Measurements from ENCODE around the gene NLRC3.

DNA sequence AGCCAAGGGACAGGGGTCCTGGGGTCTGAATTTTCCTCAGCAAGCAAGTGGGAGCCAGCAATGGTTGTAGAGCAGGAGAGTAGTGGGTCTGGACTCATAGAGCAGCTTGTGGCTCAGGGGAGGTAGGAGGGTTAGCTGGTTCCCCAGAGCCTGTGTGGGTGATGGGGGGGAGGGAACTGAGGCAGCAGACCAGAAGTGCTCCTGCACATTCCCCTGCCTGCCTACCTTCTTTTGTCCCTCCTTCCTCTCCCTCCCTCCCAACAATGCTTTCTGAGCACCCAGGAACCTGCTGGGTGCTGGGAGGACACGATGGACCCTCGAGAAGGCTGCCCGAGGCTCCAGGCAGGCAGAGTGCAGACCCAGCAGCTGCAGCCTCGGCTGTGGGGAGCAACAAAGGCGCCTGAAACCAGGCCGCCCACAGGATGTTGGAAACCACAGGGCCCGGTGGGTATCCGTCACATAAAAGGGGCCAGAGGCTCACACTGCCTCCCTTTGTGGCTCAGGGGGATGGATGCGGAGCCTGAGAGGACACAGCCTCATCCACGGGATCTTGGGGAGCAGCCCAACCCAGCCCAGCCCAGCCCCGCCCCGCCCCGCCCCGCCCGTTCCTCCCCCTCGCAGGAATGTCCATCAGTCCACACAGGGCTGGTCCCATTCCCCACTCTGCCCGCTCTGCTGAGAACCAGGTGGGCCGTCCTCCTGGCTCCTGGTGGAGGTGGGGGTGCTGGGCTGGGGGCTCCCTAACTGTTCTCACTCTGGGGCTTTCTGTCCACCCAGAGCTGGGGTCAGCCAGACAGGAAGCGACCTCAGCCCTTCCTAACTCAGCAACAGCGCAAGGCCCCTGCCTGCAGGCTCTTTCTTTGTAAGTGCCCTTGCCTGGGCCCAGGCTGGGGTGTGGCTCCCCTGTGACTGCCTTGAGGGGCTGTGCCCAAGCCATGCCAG, 1.7 kb upstream of the NLRC3 start:
- TF ChIP-seq ZFP69B (tag by site-specific recombination; IDR thresholded peaks at IDR 0.05): no peak
- TF ChIP-seq ZNF561 (tag by site-specific recombination; IDR thresholded peaks at IDR 0.05; ENCODE audit: borderline replicate concordance): no peak
- no peak for TF ChIP-seq FEZF1 (tag by site-specific recombination; IDR thresholded peaks at IDR 0.05)
- TF ChIP-seq ZNF274 (IDR thresholded peaks at IDR 0.05; ENCODE audit: low read length): no peak
- TF ChIP-seq ZNF274 (tag by site-specific recombination; IDR thresholded peaks at IDR 0.05; ENCODE audit: borderline replicate concordance): no peak
- no peak for TF ChIP-seq CTCF (tag by site-specific recombination; IDR thresholded peaks at IDR 0.05)
- no peak for TF ChIP-seq ZNF792 (tag by site-specific recombination; IDR thresholded peaks at IDR 0.05)
- TF ChIP-seq HIC1 (tag by site-specific recombination; IDR thresholded peaks at IDR 0.05): no peak
- no peak for TF ChIP-seq ZNF24 (tag by site-specific recombination; IDR thresholded peaks at IDR 0.05)
- TF ChIP-seq, protein P1, sequence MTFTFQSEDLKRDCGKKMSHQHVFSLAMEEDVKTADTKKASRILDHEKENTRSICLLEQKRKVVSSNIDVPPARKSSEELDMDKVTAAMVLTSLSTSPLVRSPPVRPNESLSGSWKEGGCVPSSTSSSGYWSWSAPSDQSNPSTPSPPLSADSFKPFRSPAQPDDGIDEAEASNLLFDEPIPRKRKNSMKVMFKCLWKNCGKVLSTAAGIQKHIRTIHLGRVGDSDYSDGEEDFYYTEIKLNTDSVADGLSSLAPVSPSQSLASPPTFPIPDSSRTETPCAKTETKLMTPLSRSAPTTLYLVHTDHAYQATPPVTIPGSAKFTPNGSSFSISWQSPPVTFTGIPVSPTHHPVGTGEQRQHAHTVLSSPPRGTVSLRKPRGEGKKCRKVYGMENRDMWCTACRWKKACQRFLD (tag by site-specific recombination; IDR thresholded peaks at IDR 0.05): no peak
- no peak for TF ChIP-seq ZFP3 (tag by site-specific recombination; IDR thresholded peaks at IDR 0.05; ENCODE audit: low read depth)
- peak; percentile 9; the same call in 1 of the 2 replicates for TF ChIP-seq SP2 (tag by site-specific recombination; IDR thresholded peaks at IDR 0.05)
- TF ChIP-seq SETDB1 (IDR thresholded peaks at IDR 0.05; ENCODE audit: insufficient read length, low read length): no peak
- TF ChIP-seq REST (tag by site-specific recombination; IDR thresholded peaks at IDR 0.05): no peak
- no peak for TF ChIP-seq ZNF266 (tag by site-specific recombination; IDR thresholded peaks at IDR 0.05; ENCODE audit: low read depth)
